ENCODE data around the gene HOXD3.

The HOXD3 gene

DNA sequence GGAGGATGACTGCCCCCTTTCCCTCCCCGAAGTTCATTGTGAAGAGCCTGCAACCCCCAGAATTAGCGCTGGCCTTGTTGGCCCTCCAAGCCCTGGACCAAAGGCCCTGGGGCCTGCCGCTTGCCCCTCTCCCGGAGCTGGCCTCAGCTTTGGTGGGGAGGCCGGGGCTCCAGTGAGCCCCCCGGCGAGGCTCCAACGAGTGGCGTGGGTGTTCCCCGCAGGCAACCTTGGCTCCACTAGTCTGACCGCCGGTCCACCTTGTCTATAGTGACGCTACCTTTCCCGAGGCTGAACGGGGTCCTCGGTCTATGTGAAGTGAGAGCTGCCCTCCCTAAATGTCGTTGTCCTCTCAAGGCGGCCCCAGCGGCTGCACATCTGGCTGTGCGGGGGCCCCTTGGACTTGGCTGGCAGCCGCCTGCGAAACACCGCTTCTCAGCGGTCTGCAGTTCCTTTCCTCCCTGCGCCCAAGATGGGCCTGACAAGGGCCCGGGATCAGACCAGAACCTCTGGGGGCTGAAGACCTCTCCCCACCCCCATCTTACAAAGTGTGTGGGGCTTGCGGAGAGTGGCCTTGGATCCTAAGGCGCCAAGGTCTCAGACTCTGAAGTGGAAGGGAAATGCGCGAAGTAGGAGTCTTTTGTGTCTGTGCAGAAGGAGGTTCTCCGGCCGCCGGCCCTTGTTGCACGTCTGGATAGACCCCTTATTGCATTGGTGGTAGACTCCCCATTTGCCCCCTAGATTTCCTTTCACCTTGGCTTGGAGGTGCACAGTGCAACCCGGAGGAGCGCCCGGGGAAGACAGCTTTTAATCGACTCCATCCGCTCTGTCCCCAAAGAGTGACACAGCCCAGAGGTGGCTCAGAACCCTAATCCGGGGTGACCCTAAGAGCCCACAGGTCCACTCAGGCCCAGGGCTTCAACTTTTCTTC is 44.5 kb upstream of the HOXD3 start:
- Histone ChIP-seq H3K4me2 (ENCODE audit: low read depth, low read length) (no peak overlapping the region), H3K9me2 (replicated peaks; ENCODE audit: insufficient read depth, low read length) (no peaks in the 10 kb centered on the region), H3F3A (ENCODE audit: insufficient read depth, low read length) (no peaks in the 10 kb centered on the region), H3K9ac (ENCODE audit: low read length) (no peak overlapping the region), H3K79me2 (ENCODE audit: low read length) (no peaks in the 10 kb centered on the region), H3K27me3 (replicated peaks; ENCODE audit: insufficient read depth, low read length) (peaks cover 74% of the 10 kb centered on the region), H4K20me1 (ENCODE audit: insufficient read depth, low read length) (no peaks in the 10 kb centered on the region), H3K4me1 (ENCODE audit: low read length) (no peaks in the 10 kb centered on the region), H3K36me3 (replicated peaks; ENCODE audit: insufficient read depth, low read length) (no peaks in the 10 kb centered on the region), H3K9me3 (replicated peaks; ENCODE audit: insufficient read depth, low read length) (no peaks in the 10 kb centered on the region), H3K4me3 (ENCODE audit: low read length) (no peak overlapping the region), H3K27ac (ENCODE audit: low read length) (no peak overlapping the region), H2AFZ (ENCODE audit: low read length) (no peak overlapping the region)
- no peak for DNase-seq
- no peak for TF ChIP-seq EZH2 (optimal IDR thresholded peaks at IDR 0.05; ENCODE audit: low read depth, low read length)
- TF ChIP-seq, protein P1, sequence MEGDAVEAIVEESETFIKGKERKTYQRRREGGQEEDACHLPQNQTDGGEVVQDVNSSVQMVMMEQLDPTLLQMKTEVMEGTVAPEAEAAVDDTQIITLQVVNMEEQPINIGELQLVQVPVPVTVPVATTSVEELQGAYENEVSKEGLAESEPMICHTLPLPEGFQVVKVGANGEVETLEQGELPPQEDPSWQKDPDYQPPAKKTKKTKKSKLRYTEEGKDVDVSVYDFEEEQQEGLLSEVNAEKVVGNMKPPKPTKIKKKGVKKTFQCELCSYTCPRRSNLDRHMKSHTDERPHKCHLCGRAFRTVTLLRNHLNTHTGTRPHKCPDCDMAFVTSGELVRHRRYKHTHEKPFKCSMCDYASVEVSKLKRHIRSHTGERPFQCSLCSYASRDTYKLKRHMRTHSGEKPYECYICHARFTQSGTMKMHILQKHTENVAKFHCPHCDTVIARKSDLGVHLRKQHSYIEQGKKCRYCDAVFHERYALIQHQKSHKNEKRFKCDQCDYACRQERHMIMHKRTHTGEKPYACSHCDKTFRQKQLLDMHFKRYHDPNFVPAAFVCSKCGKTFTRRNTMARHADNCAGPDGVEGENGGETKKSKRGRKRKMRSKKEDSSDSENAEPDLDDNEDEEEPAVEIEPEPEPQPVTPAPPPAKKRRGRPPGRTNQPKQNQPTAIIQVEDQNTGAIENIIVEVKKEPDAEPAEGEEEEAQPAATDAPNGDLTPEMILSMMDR (IDR thresholded peaks at IDR 0.05; ENCODE audit: low read length): no peak
- TF ChIP-seq EZH2phosphoT487 (IDR thresholded peaks at IDR 0.05; ENCODE audit: low read length): no peak

DNA sequence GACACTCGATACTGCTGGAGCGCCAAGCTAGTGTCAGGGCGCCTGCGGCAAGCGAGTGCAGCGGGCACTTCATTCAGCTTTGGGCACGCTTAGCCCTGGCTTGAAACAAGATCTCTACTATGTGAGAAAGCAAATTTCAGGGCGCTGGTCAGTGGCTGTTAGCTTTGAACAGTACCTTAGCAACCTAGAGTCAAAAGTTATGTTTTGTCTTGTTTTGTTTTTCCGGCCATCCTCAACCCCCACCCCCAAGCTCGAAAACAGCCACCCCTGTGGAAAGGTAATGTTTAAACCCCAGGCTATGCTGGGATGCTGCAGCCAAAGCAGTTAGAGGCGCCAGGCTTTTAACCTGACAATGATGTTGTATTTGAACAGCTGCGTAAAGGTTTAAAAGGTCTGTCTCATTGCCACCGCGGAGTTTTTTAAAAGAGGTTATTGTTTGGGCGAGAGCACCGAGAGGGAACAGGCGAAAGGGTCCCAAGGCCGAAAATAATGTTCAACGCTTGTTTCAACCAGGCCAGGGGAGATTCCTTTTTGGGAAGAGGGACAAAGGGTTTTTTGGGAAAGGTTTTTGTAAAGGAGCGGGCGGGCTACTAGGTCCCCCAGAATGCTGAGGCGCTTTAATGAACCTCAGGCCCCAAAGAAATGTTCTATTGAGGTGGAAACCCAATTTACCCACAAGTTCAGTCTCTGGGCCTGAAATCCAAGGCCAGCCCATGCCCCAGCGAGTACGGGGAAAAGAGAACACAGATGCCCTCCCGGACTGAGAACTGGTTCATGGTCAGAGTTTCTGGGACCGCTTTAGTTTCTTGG is 42.8 kb upstream of the HOXD3 start:
- no peak overlapping the region for H3K4me2 ChIP-seq (ENCODE audit: low read depth, low read length)
- H3K9ac ChIP-seq (ENCODE audit: low read length): no peak overlapping the region

DNA sequence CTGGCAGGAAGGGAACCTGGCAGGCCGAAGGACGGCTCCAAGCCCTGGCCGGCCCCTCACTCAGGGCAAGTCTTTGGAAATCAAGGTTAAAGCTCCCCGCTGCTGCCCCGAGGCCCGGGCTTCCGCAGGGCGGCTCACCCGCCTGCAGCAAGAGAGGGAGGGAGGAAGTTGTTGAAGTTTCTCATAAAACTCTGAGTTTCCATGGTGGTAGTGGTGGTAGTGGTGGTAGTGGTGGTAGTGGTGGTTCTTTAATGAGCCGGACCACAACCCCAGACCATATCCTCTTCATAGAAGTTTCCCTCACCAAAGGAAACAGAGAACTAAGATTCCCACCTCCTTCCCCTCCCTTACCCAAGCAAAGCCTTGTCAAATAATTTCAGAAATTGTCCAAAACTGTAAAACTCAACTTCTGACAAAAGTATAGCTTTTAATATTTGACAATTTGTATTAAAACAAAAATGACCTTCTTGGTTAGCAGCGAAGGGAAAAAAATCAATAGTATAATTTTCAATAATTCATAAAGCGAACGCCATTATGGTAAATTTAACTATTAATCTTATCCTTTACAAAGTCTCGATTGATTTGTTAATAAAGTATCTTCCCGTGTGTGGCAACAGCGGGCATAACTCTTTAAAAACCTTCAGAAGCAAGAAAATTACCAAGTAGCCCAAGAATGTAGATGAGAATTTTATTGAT is 42.0 kb upstream of the HOXD3 start:
- no peak overlapping the region for H3K4me2 ChIP-seq (ENCODE audit: low read depth, low read length)
- no peaks in the 10 kb centered on the region for H4K20me1 ChIP-seq (ENCODE audit: insufficient read depth, low read length)
- DNase-seq: no peak
- H3K4me3 ChIP-seq (ENCODE audit: low read length): no peak overlapping the region
- H3K9me2 ChIP-seq (replicated peaks; ENCODE audit: insufficient read depth, low read length): no peaks in the 10 kb centered on the region
- H2AFZ ChIP-seq (ENCODE audit: low read length): no peak overlapping the region
- H3F3A ChIP-seq (ENCODE audit: insufficient read depth, low read length): no peaks in the 10 kb centered on the region
- no peaks in the 10 kb centered on the region for H3K36me3 ChIP-seq (replicated peaks; ENCODE audit: insufficient read depth, low read length)
- peaks cover 69% of the 10 kb centered on the region for H3K27me3 ChIP-seq (replicated peaks; ENCODE audit: insufficient read depth, low read length)
- H3K27ac ChIP-seq (ENCODE audit: low read length): no peak overlapping the region
- no peak for TF ChIP-seq EZH2 (optimal IDR thresholded peaks at IDR 0.05; ENCODE audit: low read depth, low read length)
- TF ChIP-seq, protein P1 (IDR thresholded peaks at IDR 0.05; ENCODE audit: low read length): no peak
- TF ChIP-seq EZH2phosphoT487 (IDR thresholded peaks at IDR 0.05; ENCODE audit: low read length): no peak
- no peaks in the 10 kb centered on the region for H3K4me1 ChIP-seq (ENCODE audit: low read length)
- no peak overlapping the region for H3K9ac ChIP-seq (ENCODE audit: low read length)
- H3K79me2 ChIP-seq (ENCODE audit: low read length): no peaks in the 10 kb centered on the region
- no peaks in the 10 kb centered on the region for H3K9me3 ChIP-seq (replicated peaks; ENCODE audit: insufficient read depth, low read length)

More for the DNA sequence above, 42.8 kb upstream of the HOXD3 start:
- no peaks in the 10 kb centered on the region for H3K9me2 ChIP-seq (replicated peaks; ENCODE audit: insufficient read depth, low read length)
- H4K20me1 ChIP-seq (ENCODE audit: insufficient read depth, low read length): no peaks in the 10 kb centered on the region
- no peak overlapping the region for H3K27ac ChIP-seq (ENCODE audit: low read length)
- no peak for DNase-seq
- H3K27me3 ChIP-seq (replicated peaks; ENCODE audit: insufficient read depth, low read length): peaks cover 70% of the 10 kb centered on the region
- no peaks in the 10 kb centered on the region for H3F3A ChIP-seq (ENCODE audit: insufficient read depth, low read length)
- TF ChIP-seq, protein P1 (IDR thresholded peaks at IDR 0.05; ENCODE audit: low read length): no peak
- no peak for TF ChIP-seq EZH2 (optimal IDR thresholded peaks at IDR 0.05; ENCODE audit: low read depth, low read length)
- TF ChIP-seq EZH2phosphoT487 (IDR thresholded peaks at IDR 0.05; ENCODE audit: low read length): no peak
- H3K79me2 ChIP-seq (ENCODE audit: low read length): no peaks in the 10 kb centered on the region
- H3K4me3 ChIP-seq (ENCODE audit: low read length): no peak overlapping the region
- no peaks in the 10 kb centered on the region for H3K36me3 ChIP-seq (replicated peaks; ENCODE audit: insufficient read depth, low read length)
- no peak overlapping the region for H2AFZ ChIP-seq (ENCODE audit: low read length)
- no peaks in the 10 kb centered on the region for H3K4me1 ChIP-seq (ENCODE audit: low read length)
- no peaks in the 10 kb centered on the region for H3K9me3 ChIP-seq (replicated peaks; ENCODE audit: insufficient read depth, low read length)
